A673 (cell line): ENCODE results near the gene BIRC5.

Source experiments
- CTCF ChIP-seq: fragments of 300-800, 200-600 bp; sonication (generic); conservative IDR thresholded peaks from 2 replicates; pipeline ENCODE4 v1.5.1; 2017; ENCODE audit warnings: low read depth, mild to moderate bottlenecking, antibody characterized with exemption, low read length, moderate library complexity, mixed read lengths
- EZH2 ChIP-seq: fragments of 200-600 bp; sonication (generic); IDR thresholded peaks from 2 replicates; pipeline ENCODE4 v1.6.1; 2017; ENCODE audit warnings: borderline replicate concordance, low read depth, mild to moderate bottlenecking, mixed read lengths, antibody characterized with exemption, low read length; ENCODE audit not compliant: poor library complexity, severe bottlenecking

GRCh38 chr17:78233678-78234077 is 19.6 kb downstream of the BIRC5 start:
- TF ChIP-seq EZH2: no peak
- TF ChIP-seq CTCF: no peak
